Stimulated activated CD4-positive, alpha-beta T cell treated with anti-CD3 and anti-CD28 coated beads, Interleukin-12 subunit alpha, Interleukin-12 subunit beta, amount 100 ng/mL, for 4 hours (primary cell): ENCODE measurements around the gene RGS13.
"Not testable (repeated sequence)": the region's sequence is repeated elsewhere in the genome, so short reads cannot be mapped to it uniquely, and the experiment has no call there.

Experiments
- DNase-seq: peaks from one replicate; pipeline ENCODE4 v3.0.0-alpha.2; 2020

RGS13 gene

DNA sequence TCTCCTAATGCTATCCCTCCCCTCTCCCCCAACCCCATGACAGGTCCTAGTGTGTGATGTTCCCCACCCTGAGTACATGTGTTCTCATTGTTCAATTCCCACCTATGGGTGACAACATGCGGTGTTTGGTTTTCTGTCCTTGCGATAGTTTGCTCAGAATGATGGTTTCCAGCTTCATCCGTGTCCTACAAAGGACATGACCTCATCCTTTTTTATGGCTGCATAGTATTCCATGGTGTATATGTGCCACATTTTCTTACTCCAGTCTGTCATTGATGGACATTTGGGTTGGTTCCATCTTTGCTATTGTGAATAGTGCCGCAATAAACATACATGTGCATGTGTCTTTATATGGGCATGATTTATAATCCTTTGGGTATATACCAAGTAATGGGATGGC lies 47.1 kb downstream of the RGS13 start:
- DNase-seq, result not testable (repeated sequence)

DNA sequence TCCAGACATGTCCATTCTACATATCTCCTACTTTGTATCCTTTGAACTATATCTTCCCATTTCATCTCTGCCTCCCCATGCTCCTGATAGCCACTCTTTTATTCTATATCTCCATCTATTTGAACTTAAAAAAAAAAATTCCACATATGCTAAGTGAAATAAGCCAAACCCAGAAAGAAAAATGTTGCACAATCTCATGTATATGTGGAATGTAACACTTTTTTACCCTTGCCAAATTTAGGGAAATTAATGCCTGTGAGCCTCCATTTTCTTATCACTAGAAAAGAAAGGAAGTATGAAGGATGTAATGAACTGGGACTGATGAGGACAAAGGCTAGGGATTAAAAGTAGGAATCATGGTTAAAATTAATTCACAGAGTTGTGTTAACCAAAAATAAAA lies 53.5 kb downstream of the RGS13 start:
- DNase-seq, result no peak

DNA sequence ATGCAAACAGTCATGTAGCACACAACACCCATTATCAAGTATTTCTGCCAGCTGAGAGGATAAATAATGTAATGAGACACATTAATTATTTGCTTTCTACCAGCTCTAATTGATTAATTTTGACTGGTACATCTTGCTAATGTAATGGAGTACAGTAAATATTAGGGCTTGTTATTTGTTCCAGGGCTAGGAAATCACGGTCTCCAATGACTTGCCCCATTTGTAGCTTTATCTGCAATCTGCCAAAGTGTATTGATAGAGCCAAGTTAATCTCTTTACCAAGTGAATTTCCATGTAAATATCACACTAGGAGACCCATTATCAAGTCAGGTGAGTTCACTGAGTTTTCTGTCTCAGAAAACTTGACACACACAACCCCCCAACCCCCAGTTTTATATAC lies 55.1 kb downstream of the RGS13 start:
- no peak for DNase-seq

DNA sequence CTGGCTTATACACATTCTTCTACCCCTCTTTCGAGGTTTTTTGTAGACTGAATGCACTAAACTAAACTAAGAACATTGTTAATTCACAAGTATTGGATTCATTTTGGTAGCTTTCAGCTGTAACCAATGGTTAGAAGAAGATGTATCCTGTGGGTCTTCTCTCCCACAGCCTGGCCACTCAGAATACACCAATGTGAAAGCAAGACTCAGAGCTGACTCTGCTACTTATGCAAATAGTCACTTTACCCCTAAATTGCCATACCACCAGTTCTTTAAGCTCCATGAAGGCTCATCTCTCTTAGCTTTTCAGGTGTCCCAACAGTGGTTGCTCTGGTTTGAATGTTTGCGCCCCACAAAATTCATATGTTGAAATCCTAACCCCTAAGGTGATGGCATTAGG lies 60.1 kb downstream of the RGS13 start:
- DNase-seq, result no peak

DNA sequence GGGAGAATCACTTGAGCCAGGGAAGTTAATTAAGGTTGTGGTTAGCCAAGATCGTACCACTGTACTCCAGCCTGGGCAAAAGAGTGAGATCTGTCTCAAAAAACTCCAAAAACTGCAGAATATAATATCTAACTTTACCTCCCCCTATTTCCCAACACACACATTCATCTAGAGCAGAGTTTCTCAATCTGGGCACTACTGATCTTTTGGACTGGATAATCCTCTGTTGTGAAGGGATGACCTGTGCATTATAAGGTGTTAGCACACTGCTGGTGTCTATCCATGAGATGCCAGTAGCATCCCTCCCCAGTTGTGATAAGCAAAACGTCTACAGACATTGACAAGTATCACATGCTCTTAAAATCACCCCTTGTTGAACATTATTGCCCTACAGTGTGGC lies 61.8 kb downstream of the RGS13 start:
- DNase-seq, result no peak

DNA sequence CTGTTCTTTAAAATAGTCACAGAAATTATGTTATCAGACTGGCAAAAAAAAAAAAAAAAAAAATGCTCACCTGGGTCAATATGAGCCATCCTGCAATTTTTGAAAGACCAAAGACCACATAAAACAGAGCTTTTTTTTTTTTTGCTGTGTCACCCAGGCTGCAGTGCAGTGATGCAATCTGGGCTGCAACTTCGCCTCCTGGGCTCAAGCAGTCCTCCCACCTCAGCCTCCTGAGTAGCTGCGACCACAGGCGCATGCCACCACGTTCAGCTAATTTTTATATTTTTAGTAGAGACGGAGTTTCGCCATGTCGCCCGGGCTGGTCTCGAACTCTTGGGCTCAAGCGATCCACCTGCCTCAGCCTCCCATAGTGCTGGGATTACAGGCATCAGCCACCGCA lies 62.8 kb downstream of the RGS13 start:
- DNase-seq, result no peak

DNA sequence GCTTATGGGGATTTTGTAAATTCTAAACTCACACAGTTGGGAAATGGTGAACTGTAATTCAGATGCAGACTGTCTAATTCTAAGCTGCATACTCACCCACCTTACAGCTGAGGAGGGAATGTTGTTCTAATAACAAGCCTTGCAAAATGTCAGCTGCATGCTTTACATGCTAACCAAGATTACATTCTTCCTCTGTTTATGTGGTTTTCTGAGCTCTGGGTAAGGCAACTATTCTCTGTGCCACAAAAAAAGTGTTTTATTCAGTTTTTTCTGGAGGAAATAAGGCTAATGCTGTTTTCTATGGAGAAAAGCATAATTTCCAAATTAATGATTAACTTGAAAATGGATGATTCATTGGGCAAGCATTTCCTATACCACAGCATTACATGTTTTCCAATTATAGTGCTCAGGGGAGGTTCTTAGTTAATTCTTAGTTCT lies 64.9 kb downstream of the RGS13 start:
- DNase-seq, result no peak

DNA sequence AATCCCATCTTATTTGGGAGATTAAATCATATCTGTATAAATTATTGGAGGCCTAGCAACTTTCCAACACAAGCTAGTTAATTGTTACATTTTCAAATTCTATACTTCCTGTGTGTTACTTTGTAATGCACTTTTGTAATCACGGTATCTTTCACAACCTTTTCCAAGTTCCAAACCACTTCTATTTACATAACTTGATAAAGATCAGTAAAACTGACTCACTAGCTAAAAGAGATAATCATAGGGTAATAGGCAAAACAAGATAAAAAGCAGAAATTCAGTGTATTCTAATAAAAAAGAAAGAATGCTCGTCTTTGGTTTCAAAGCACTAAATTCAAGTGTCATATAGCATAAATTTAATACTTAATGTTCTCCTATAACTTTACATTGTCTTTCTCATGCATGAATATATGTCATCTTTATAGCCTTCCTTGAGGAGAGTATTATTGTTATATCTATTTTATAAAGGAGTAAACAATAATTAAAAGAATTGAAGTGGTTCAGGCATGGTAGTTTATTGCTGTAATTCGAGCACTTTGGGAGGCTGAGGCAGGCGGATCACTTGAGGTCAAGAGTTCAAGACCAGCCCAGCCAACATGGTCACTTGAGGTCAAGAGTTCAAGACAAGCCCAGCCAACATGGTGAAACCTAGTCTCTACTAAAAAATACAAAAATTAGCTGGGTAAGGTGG lies 66.4 kb downstream of the RGS13 start:
- no peak for DNase-seq

DNA sequence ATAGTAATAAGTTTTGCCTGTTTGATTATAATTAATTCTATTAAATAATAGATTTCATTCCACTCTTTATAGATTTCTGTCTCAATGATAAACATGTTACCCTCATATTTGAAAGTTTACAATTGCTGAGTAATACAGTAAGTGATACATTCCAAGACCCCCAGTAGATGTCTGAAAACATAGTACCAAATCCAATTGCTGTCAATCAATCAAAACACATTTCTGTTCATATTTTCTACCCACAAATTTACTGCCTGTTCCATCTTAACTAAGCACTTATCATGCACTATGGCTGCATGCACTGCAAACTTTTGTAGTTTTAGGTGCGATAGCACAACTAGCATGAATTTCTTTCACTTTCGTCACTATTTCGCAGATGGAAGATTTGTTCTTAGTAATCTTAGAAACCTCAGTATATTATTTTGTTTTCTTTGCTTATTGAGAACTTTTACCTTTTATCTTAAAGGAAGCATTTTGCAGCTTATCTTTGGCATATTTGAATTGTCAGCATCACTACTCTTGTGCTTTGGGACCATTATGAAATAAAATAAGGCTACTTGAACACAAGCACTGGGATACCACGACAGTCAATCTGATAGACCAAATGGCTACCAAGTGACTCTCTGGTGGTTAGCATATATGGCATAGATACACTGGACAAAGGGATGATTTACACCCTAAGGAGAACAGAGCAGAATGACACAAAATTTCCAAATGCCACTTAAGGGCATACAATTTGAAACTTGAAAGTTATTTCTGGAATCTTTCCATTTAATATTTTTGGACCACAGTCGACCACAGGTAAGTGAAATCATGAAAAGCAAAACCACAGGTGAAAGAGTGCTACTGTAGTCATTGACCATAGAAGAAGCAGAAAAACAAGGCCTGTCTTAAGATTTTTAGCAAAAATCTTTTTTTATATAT lies 67.6 kb downstream of the RGS13 start:
- DNase-seq, result no peak

DNA sequence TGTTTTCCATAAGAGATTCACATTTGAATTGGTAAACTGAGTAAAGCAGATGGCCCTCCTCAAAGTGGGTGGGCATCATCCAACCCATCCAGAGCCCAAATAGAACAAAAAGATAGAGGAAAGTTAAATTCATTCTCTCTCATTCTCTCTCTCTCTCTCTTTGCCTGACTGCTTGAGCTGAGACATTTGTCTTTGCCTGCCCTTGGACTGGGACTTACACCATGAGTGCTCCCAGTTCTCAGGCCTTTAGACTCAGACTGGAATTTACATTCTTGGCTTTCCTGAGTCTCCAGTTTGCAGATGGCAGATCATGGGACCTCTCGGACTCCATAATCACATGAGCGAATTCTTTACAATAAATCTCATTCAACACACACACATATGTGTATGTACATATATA lies 69.6 kb downstream of the RGS13 start:
- DNase-seq, result no peak

DNA sequence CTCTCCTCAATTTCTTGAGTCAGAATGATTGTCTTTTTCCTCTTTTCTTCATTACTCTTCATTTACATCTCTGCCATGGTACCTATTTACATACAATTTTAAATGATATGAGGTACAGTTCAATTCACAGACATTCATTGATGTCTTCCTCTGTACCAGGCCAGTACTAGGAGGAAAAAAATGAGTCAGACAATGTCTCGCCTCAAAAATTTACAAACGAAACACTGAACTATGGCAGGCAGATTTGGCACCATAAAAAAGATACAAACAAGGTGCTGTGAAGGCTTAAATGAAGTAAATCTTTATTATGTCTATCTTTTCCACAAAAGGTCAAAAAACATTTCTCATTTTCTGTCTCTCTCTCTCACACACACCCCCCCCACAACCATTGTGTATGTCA lies 71.0 kb downstream of the RGS13 start:
- no peak for DNase-seq

DNA sequence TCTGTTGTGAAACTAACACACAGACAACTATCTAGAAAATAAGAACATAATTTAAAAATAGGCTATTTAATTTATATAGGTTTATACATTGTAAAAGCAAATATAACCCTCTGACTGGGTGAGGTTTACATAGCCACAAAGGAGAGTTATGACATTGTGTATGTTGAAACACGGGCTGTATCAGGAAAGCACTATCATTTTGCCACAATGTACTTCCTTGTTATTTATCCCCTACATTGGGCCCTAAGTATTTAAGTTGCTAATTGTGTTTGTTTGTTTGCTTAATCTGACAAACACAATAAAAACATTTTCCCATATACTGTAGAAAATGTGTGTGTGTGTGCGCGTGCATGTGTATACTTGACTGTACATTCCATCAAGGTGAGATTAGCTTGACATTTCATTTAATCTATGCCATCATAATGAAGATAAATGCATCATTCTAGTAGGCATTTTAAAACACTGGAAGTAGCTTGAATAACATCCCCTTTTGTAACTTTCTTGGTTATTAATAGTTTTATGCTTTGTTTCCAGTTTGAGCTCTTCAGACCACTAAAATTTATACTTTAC lies 72.1 kb downstream of the RGS13 start:
- DNase-seq, result no peak

DNA sequence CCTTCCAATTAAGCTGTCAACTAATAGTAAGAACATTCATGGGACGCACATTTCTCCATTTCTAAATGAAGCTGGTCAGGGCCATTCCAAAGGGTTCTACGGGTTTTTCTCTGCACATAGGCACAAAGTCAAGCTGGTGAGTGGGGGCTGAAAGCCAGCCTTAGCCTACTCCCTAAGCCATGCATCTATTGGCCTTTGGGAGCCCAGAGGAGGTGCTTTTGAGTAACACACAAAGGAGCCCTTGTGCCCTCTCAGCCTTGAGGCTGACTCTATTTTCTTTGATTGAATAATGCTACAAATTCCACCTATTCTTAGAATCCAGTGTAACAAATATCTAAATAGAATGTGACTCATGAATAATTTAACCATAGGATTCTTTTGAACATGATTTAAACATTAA lies 73.6 kb downstream of the RGS13 start:
- DNase-seq, result no peak
